ENCODE results near the gene ABCA7. TPM values are rescaled to one million over a fixed set of nuclear protein-coding genes. Genes with fewer than 3 reads are reported as not detected.
A peak's percentile ranks its signal among the peaks of the same experiment; 100 is the strongest.

The ABCA7 gene
- total RNA-seq, 3 donors from 2014 or later (not counting 1 experiment from before 2014, with no cell fraction given): 73.3 to 149 (median 121) TPM

DNA sequence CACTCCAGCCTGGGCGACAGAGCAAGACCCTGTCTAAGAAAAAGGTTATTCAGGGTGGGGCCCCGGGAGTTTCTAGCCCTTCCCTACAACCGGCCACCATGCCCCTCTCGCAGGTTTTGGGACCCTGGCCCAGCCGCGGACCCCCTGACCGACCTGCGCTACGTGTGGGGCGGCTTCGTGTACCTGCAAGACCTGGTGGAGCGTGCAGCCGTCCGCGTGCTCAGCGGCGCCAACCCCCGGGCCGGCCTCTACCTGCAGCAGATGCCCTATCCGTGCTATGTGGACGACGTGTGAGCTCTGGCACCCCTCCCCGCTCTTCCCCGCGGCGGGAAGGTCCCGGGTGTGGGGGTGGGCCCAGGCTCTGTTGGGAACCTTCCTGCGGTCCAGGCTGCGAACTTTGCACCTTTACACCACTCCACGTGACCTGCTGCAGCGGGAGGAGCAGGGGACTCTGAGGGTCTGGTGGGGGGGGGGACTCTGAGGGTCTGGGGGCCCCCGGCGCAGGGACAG lies 6.3 kb downstream of the ABCA7 start:
- H3K36me3 ChIP-seq (ENCODE audit: control insufficient read depth, insufficient read depth, low read length): peaks cover 43% of the 10 kb centered on the region

DNA sequence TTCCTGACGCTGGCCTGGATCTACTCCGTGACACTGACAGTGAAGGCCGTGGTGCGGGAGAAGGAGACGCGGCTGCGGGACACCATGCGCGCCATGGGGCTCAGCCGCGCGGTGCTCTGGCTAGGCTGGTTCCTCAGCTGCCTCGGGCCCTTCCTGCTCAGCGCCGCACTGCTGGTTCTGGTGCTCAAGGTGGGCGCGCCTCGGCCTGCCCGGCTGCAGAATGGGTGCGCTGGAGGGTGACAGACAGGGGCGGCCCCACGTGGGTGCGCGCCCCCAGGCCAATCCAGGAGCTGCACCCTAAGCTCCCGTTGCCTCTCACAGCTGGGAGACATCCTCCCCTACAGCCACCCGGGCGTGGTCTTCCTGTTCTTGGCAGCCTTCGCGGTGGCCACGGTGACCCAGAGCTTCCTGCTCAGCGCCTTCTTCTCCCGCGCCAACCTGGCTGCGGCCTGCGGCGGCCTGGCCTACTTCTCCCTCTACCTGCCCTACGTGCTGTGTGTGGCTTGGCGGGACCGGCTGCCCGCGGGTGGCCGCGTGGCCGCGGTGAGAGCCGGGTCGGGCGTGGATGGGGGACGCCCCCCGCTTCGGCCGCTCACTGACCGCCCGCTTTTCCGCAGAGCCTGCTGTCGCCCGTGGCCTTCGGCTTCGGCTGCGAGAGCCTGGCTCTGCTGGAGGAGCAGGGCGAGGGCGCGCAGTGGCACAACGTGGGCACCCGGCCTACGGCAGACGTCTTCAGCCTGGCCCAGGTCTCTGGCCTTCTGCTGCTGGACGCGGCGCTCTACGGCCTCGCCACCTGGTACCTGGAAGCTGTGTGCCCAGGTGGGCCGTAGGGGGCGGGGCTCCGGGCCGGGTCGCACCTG lies 7.2 kb downstream of the ABCA7 start:
- peaks cover 0 to 5% of the 10 kb centered on the region in 2 donors for H3K4me1 Mint-ChIP-seq
- DNase-seq: peak in 1 of 2 donors; percentile 34
- no peak for ATAC-seq
- Histone ChIP-seq H3K4me3 (ENCODE audit: low read length) (no peak overlapping the region), H3K9me3 (ENCODE audit: control insufficient read depth, insufficient read depth, low read length) (no peaks in the 10 kb centered on the region), H3K27ac (ENCODE audit: low read length) (no peak overlapping the region), H3K27me3 (ENCODE audit: control insufficient read depth, insufficient read depth, low read length) (no peaks in the 10 kb centered on the region), H3K4me1 (ENCODE audit: control insufficient read depth, insufficient read depth, low read length) (peaks cover 11% of the 10 kb centered on the region), H3K36me3 (ENCODE audit: control insufficient read depth, insufficient read depth, low read length) (peaks cover 44% of the 10 kb centered on the region)
- WGBS (ENCODE audit: insufficient coverage): 75% methylated on average over 77 of the region's 77 CpGs
- TF ChIP-seq, protein P1, sequence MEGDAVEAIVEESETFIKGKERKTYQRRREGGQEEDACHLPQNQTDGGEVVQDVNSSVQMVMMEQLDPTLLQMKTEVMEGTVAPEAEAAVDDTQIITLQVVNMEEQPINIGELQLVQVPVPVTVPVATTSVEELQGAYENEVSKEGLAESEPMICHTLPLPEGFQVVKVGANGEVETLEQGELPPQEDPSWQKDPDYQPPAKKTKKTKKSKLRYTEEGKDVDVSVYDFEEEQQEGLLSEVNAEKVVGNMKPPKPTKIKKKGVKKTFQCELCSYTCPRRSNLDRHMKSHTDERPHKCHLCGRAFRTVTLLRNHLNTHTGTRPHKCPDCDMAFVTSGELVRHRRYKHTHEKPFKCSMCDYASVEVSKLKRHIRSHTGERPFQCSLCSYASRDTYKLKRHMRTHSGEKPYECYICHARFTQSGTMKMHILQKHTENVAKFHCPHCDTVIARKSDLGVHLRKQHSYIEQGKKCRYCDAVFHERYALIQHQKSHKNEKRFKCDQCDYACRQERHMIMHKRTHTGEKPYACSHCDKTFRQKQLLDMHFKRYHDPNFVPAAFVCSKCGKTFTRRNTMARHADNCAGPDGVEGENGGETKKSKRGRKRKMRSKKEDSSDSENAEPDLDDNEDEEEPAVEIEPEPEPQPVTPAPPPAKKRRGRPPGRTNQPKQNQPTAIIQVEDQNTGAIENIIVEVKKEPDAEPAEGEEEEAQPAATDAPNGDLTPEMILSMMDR (IDR thresholded peaks at IDR 0.05): no peak
- H3K27ac Mint-ChIP-seq: no peak overlapping the region
- no peak overlapping the region for H3K4me3 Mint-ChIP-seq
- H3K27me3 Mint-ChIP-seq (ENCODE audit: low read depth in 2 of 2): no peaks in the 10 kb centered on the region
- no peaks in the 10 kb centered on the region for H3K36me3 Mint-ChIP-seq
- intact Hi-C loops (cut with micrococcal nuclease): no loop called here
- no peaks in the 10 kb centered on the region for H3K9me3 Mint-ChIP-seq

More for the DNA sequence above, 6.3 kb downstream of the ABCA7 start:
- peaks cover under 1 to 9% of the 10 kb centered on the region in 2 donors for H3K4me1 Mint-ChIP-seq
- Histone ChIP-seq H3K4me3 (ENCODE audit: low read length) (no peak overlapping the region), H3K27me3 (ENCODE audit: control insufficient read depth, insufficient read depth, low read length) (no peaks in the 10 kb centered on the region), H3K4me1 (ENCODE audit: control insufficient read depth, insufficient read depth, low read length) (peaks cover 20% of the 10 kb centered on the region), H3K27ac (ENCODE audit: low read length) (no peak overlapping the region), H3K9me3 (ENCODE audit: control insufficient read depth, insufficient read depth, low read length) (no peaks in the 10 kb centered on the region)
- no peak overlapping the region for H3K4me3 Mint-ChIP-seq
- no peaks in the 10 kb centered on the region for H3K36me3 Mint-ChIP-seq
- no peak overlapping the region for H3K27ac Mint-ChIP-seq
- intact Hi-C loops (cut with micrococcal nuclease): no loop called here
- H3K9me3 Mint-ChIP-seq: no peaks in the 10 kb centered on the region
- ATAC-seq: no peak
- WGBS (ENCODE audit: insufficient coverage): 97% methylated on average over 31 of the region's 33 CpGs
- no peak for DNase-seq
- no peaks in the 10 kb centered on the region for H3K27me3 Mint-ChIP-seq (ENCODE audit: low read depth in 2 of 2)
- TF ChIP-seq, protein P1 (IDR thresholded peaks at IDR 0.05): no peak

DNA sequence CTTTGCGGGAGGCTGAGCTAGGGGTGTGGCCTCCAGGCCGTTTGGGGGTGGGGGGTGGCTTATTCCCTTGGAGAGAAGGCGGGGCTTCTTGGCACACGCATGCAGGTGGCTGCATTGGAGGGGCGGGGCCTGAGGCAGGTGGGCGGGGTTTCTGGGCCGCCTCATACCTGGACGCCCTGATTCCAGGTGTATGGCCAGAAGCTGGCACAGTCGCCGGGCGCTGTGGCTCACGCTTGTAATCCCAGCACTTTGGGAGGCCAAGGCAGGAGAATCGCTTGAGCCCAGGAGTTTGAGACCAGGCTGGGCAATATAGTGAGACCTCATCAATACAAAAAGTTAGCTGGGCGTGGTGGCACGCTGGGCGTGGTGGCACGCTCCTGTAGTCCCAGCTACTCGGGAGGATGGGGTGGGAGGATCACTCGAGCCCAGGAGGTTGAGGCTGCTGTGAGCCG lies 7.8 kb downstream of the ABCA7 start:
- ATAC-seq (no peak), DNase-seq (no peak)
- peaks cover 38% of the 10 kb centered on the region for H3K36me3 ChIP-seq (ENCODE audit: control insufficient read depth, insufficient read depth, low read length)
- no peaks in the 10 kb centered on the region for H3K9me3 Mint-ChIP-seq
- TF ChIP-seq, protein P1 (IDR thresholded peaks at IDR 0.05): no peak
- H3K4me1 Mint-ChIP-seq: peaks cover 0 to 5% of the 10 kb centered on the region in 2 donors
- intact Hi-C loops (cut with micrococcal nuclease): no loop called here
- no peaks in the 10 kb centered on the region for H3K9me3 ChIP-seq (ENCODE audit: control insufficient read depth, insufficient read depth, low read length)
- H3K27me3 Mint-ChIP-seq (ENCODE audit: low read depth in 2 of 2): no peaks in the 10 kb centered on the region
- H3K27me3 ChIP-seq (ENCODE audit: control insufficient read depth, insufficient read depth, low read length): no peaks in the 10 kb centered on the region
- H3K4me3 ChIP-seq (ENCODE audit: low read length): no peak overlapping the region
- no peaks in the 10 kb centered on the region for H3K36me3 Mint-ChIP-seq
- 89% methylated on average over 20 of the region's 20 CpGs for WGBS (ENCODE audit: insufficient coverage)
- H3K4me1 ChIP-seq (ENCODE audit: control insufficient read depth, insufficient read depth, low read length): peaks cover 10% of the 10 kb centered on the region
- H3K27ac ChIP-seq (ENCODE audit: low read length): no peak overlapping the region
- H3K4me3 Mint-ChIP-seq: no peak overlapping the region
- no peak overlapping the region for H3K27ac Mint-ChIP-seq
